Spleen (tissue), 11 donors: ENCODE measurements around the gene AFMID. TPM values are rescaled to one million over a fixed set of nuclear protein-coding genes. Genes with fewer than 3 reads are reported as not detected.

ENCODE experiments used
- DNase-seq: peaks from one replicate; pipeline ENCODE4 v3.0.0-alpha.2; 2020
- H3K27ac ChIP-seq, 8 donors: fragments of 200-600 bp; sonication (generic) in 7 of 8; 1 replicate in 4 of 8; 2 replicates in 4 of 8; pipeline versions ENCODE4 v1.5.0 to v1.8.0; 2016 to 2021; ENCODE audit warnings: inconsistent platforms in 4 of 8, mild to moderate bottlenecking in 4 of 8, moderate library complexity in 1 of 8
- H3K27me3 ChIP-seq, 7 donors: fragments of 200-600 bp; sonication (generic) in 6 of 7; replicated peaks in 1 of 7; 1 replicate in 4 of 7; 2 replicates in 3 of 7; pipeline versions ENCODE4 v1.5.0 to v1.8.0; 2016 to 2021; ENCODE audit warnings: inconsistent platforms in 3 of 7, mild to moderate bottlenecking in 1 of 7
- H3K36me3 ChIP-seq, 6 donors: fragments of 200-600 bp; sonication (generic) in 5 of 6; 1 replicate in 4 of 6; 2 replicates in 2 of 6; pipeline versions ENCODE4 v1.5.0 to v1.8.0; 2016 to 2021; ENCODE audit warnings: inconsistent platforms in 2 of 6
- H3K4me1 ChIP-seq, 6 donors: fragments of 200-600 bp; sonication (generic) in 5 of 6; 1 replicate in 3 of 6; 2 replicates in 3 of 6; pipeline versions ENCODE4 v1.5.0 to v1.8.0; 2016 to 2021; ENCODE audit warnings: inconsistent platforms in 3 of 6
- H3K4me3 ChIP-seq, 8 donors: fragments of 200-600 bp; sonication (generic) in 7 of 8; 1 replicate in 4 of 8; 2 replicates in 4 of 8; pipeline versions ENCODE4 v1.5.0 to v1.8.0; 2016 to 2021; ENCODE audit warnings: inconsistent platforms in 4 of 8, mild to moderate bottlenecking in 4 of 8, moderate library complexity in 2 of 8
- H3K9me3 ChIP-seq, 8 donors: fragments of 200-600 bp; sonication (generic) in 7 of 8; 1 replicate in 4 of 8; 2 replicates in 4 of 8; pipeline versions ENCODE4 v1.5.0 to v1.8.0; 2016 to 2021; ENCODE audit warnings: inconsistent platforms in 4 of 8
- CTCF ChIP-seq, 11 experiments: fragments of 200-600 bp in 7 of 11; fragments of 450-650 bp in 4 of 11; sonication (generic) in 4 of 11; IDR thresholded peaks in 8 of 11; conservative IDR thresholded peaks in 3 of 11; 1 replicate in 7 of 11; 2 replicates in 4 of 11; pipeline versions ENCODE4 v1.4.0 to v1.8.0; 2016 to 2021; ENCODE audit warnings: antibody characterized with exemption in 11 of 11, inconsistent platforms in 4 of 11, mild to moderate bottlenecking in 1 of 11
- POLR2A ChIP-seq, 3 donors: fragments of 450-650 bp; IDR thresholded peaks; one replicate each; pipeline ENCODE4 v1.5.1; 2017; ENCODE audit warnings: antibody characterized with exemption in 3 of 3, mild to moderate bottlenecking in 1 of 3
- POLR2AphosphoS5 ChIP-seq, 3 donors: sonication (generic); formaldehyde crosslinking; IDR thresholded peaks; one replicate each; pipeline ENCODE4 v1.5.1; 2017; ENCODE audit warnings: antibody characterized with exemption in 3 of 3
- WGBS, 5 donors: extraction: QIAGEN DNeasy Blood & Tissue Kit in 3 of 5; methylation state at CpG; one replicate each; pipeline versions ENCODE4 v1.1.5 to v1.1.7; 2013 to 2018; 5-methylcytosine and 5-hydroxymethylcytosine counted together
- intact Hi-C: fragments of 100-400 bp; cut with DNase I; formaldehyde crosslinking; loops from one replicate; pipeline ENCODE4 v1.15.0; 2023; ENCODE audit warnings: low total_unique reads
- polyA plus RNA-seq, 3 donors: library from polyadenylated mRNA; stranded (reverse); fragments of 200-250 nt; gene quantifications; one replicate each; pipeline ENCODE4 v1.2.1, GENCODE V29; 2013
- total RNA-seq, 7 donors: library from RNA; depleted of rRNA in 3 of 7; stranded (reverse); fragments of >200 nt in 3 of 7; fragmentation: NEBNext Ultra II Directional in 4 of 7; extraction: Animal tissue kit (Norgen Biotek cat#: 25700) in 4 of 7; gene quantifications; one replicate each; pipeline versions ENCODE4 v1.1.0 to v1.2.1, GENCODE V29; 2016 to 2021
- donor health status: healthy with polysubstance abuse.
- donor health status: DM: no; HTN: no; CAD: no; lungs with moderate emphysema.
- donor health status: DM: no; HTN: no; CAD: no.
- donor health status: Bipolar disorder and iron deficiency.
- donor health status: healthy.
- donor health status: DM: no; HTN: no; CAD: no.
- donor health status: DM: yes; HTN: yes; CAD: no.

The AFMID gene
- total and polyA plus RNA-seq, 10 donors = 13.1 to 42.5 (median 24.2) TPM

GRCh38 chr17:78184868-78185267, 2.3 kb upstream of the AFMID start:
- Histone ChIP-seq H3K27ac (no peak overlapping the region), H3K4me1 (peaks cover 6 to 59% (median 33%) of the 10 kb centered on the region in 6 donors)
- no peak for DNase-seq

GRCh38 chr17:78185981-78186691, 1.0 kb upstream of the AFMID start:
- peak overlapping the region in 3 of 8 donors; percentile 61 to 79 (median 76) for H3K27ac ChIP-seq
- 54 to 59% (median 57%) methylated on average over 10 of the region's 10 CpGs for WGBS, 5 donors
- no peaks in the 10 kb centered on the region for H3K27me3 ChIP-seq
- no peak for DNase-seq
- peaks cover 3 to 52% (median 23%) of the 10 kb centered on the region in 6 donors for H3K4me1 ChIP-seq
- peak overlapping the region in 4 of 8 donors; percentile 48 to 74 (median 56) for H3K4me3 ChIP-seq
- intact Hi-C loops = no loop called here
- H3K9me3 ChIP-seq = no peaks in the 10 kb centered on the region
- TF ChIP-seq POLR2A (IDR thresholded peaks at IDR 0.05) (no peak), CTCF (IDR thresholded peaks at IDR 0.05 in 8 of 11, conservative IDR thresholded peaks at IDR 0.05 in 3 of 11) (no peak), POLR2AphosphoS5 (IDR thresholded peaks at IDR 0.05) (no peak)
- peaks cover 0 to 12% (median 0%) of the 10 kb centered on the region in 6 donors for H3K36me3 ChIP-seq

More at GRCh38 chr17:78184868-78185267, 2.3 kb upstream of the AFMID start:
- H3K4me3 ChIP-seq = no peak overlapping the region
- H3K9me3 ChIP-seq = no peaks in the 10 kb centered on the region
- H3K36me3 ChIP-seq = peaks cover 0 to 11% (median 0%) of the 10 kb centered on the region in 6 donors
- 90 to 95% (median 94%) methylated on average over 9 of the region's 9 CpGs for WGBS, 5 donors
- intact Hi-C loops = no loop called here
- H3K27me3 ChIP-seq = no peaks in the 10 kb centered on the region
- no peak for TF ChIP-seq POLR2A (IDR thresholded peaks at IDR 0.05)
- TF ChIP-seq CTCF (IDR thresholded peaks at IDR 0.05 in 8 of 11, conservative IDR thresholded peaks at IDR 0.05 in 3 of 11) = no peak
- TF ChIP-seq POLR2AphosphoS5 (IDR thresholded peaks at IDR 0.05) = no peak

GRCh38 chr17:78196716-78197115, 9.6 kb downstream of the AFMID start:
- TF ChIP-seq POLR2A (IDR thresholded peaks at IDR 0.05) (no peak), CTCF (IDR thresholded peaks at IDR 0.05 in 8 of 11, conservative IDR thresholded peaks at IDR 0.05 in 3 of 11) (no peak), POLR2AphosphoS5 (IDR thresholded peaks at IDR 0.05) (no peak)
- DNase-seq = no peak
- Histone ChIP-seq H3K9me3 (no peaks in the 10 kb centered on the region), H3K27ac (no peak overlapping the region), H3K4me3 (no peak overlapping the region), H3K4me1 (peaks cover 0 to 19% (median 3%) of the 10 kb centered on the region in 6 donors), H3K27me3 (no peaks in the 10 kb centered on the region), H3K36me3 (peaks cover 0 to 52% (median 4%) of the 10 kb centered on the region in 6 donors)
- intact Hi-C loops = no loop called here
- 77 to 94% (median 92%) methylated on average over 5 of the region's 5 CpGs for WGBS, 5 donors

- Histone ChIP-seq H3K4me3 (no peak overlapping the region), H3K27ac (peak overlapping the region in 3 of 8 donors; percentile 86 to 92 (median 92)), H3K27me3 (no peaks in the 10 kb centered on the region), H3K9me3 (no peaks in the 10 kb centered on the region), H3K36me3 (peaks cover 0 to 49% (median 3%) of the 10 kb centered on the region in 6 donors), H3K4me1 (peaks cover 0 to 19% (median 3%) of the 10 kb centered on the region in 6 donors)
- TF ChIP-seq CTCF (IDR thresholded peaks at IDR 0.05 in 8 of 11, conservative IDR thresholded peaks at IDR 0.05 in 3 of 11) (no peak), POLR2A (IDR thresholded peaks at IDR 0.05) (no peak), POLR2AphosphoS5 (IDR thresholded peaks at IDR 0.05) (no peak)
- 91 to 93% (median 91%) methylated on average over 9 of the region's 9 CpGs for WGBS, 5 donors
- DNase-seq = no peak
- intact Hi-C loops = no loop called here
Measured at GRCh38 chr17:78197147-78197832, 10.1 kb downstream of the AFMID start.
